ENCODE data around the gene LAMC1. TPM values are rescaled to one million over a fixed set of nuclear protein-coding genes. Genes with fewer than 3 reads are reported as not detected.

The LAMC1 gene
- total and polyA plus RNA-seq, 2 donors (not counting 1 experiment from before 2014, with no cell fraction given): 11.5 to 34.0 TPM

- Histone ChIP-seq H3K27me3 (replicated peaks in 1 of 4; ENCODE audit: control extremely low read depth in 1 of 4, control insufficient read depth in 3 of 4, insufficient read depth in 4 of 4, low read length in 3 of 4) (no peaks in the 10 kb centered on the region), H3K9ac (ENCODE audit: low read length) (no peak overlapping the region), H3K4me2 (replicated peaks; ENCODE audit: low read depth, low read length, poor library complexity, severe bottlenecking) (no peak overlapping the region), H3K9me3 (ENCODE audit: control extremely low read depth in 1 of 3, control insufficient read depth in 2 of 3, insufficient read depth in 1 of 3, low read length in 2 of 3) (no peaks in the 10 kb centered on the region), H3K27ac (ENCODE audit: low read length in 2 of 2) (no peak overlapping the region), H3K4me1 (ENCODE audit: control insufficient read depth in 2 of 2, insufficient read depth in 2 of 2, low read length in 2 of 2) (peaks cover 23 to 38% of the 10 kb centered on the region in 2 donors), H3K79me2 (ENCODE audit: control insufficient read depth, insufficient read depth, low read length) (peaks cover 45% of the 10 kb centered on the region), H2AFZ (ENCODE audit: insufficient read depth, low read depth, low read length, poor library complexity, severe bottlenecking) (no peak overlapping the region), H3K4me3 (ENCODE audit: control extremely low read depth in 1 of 5, extremely low read depth in 1 of 5, insufficient read depth in 1 of 5, low read depth in 2 of 5, low read length in 4 of 5) (no peak overlapping the region), H3K36me3 (replicated peaks in 1 of 2; ENCODE audit: control extremely low read depth in 1 of 2, control insufficient read depth in 1 of 2, extremely low read depth in 1 of 2, insufficient read depth in 2 of 2, low read length in 1 of 2) (no peaks in the 10 kb centered on the region), H4K20me1 (ENCODE audit: control insufficient read depth, insufficient read depth, low read length, poor library complexity, severe bottlenecking) (no peaks in the 10 kb centered on the region)
- Mint-ChIP-seq H3K4me3 (no peak overlapping the region), H3K4me1 (peaks cover 62% of the 10 kb centered on the region), H3K27me3 (no peaks in the 10 kb centered on the region), H3K27ac (no peak overlapping the region), H3K9me3 (ENCODE audit: insufficient read depth) (no peaks in the 10 kb centered on the region)
- ChIA-PET CTCF (no interaction called here), POLR2A (no interaction called here)
- ATAC-seq (ENCODE audit: low read depth) (no peak), DNase-seq (no peak)
- intact Hi-C loops (cut with micrococcal nuclease): no loop called here
- TF ChIP-seq EZH2 (IDR thresholded peaks at IDR 0.05; ENCODE audit: borderline replicate concordance, insufficient read depth, low read depth, low read length, poor library complexity, severe bottlenecking) (no peak), CTCF (IDR thresholded peaks at IDR 0.05) (no peak)
- no CpG with 5 or more reads among the region's 7 CpGs for WGBS (ENCODE audit: insufficient coverage)
These were observed 20.9 kb downstream of the LAMC1 start for GRCh38 chr1:183043872-183044854.

All from B cell (primary cell).